D341Med (cell line): Measurements from ENCODE around the gene MYO5A.
"Not testable (repeated sequence)": the region's sequence is repeated elsewhere in the genome, so short reads cannot be mapped to it uniquely, and the experiment has no call there.

Experiments
- DNase-seq: peaks from one replicate; pipeline ENCODE4 v3.0.0; 2012; ENCODE audit warnings: low spot score

MYO5A gene

GRCh38 chr15:52288986-52289385 lies 239.7 kb downstream of the MYO5A start:
- DNase-seq = no peak

DNA sequence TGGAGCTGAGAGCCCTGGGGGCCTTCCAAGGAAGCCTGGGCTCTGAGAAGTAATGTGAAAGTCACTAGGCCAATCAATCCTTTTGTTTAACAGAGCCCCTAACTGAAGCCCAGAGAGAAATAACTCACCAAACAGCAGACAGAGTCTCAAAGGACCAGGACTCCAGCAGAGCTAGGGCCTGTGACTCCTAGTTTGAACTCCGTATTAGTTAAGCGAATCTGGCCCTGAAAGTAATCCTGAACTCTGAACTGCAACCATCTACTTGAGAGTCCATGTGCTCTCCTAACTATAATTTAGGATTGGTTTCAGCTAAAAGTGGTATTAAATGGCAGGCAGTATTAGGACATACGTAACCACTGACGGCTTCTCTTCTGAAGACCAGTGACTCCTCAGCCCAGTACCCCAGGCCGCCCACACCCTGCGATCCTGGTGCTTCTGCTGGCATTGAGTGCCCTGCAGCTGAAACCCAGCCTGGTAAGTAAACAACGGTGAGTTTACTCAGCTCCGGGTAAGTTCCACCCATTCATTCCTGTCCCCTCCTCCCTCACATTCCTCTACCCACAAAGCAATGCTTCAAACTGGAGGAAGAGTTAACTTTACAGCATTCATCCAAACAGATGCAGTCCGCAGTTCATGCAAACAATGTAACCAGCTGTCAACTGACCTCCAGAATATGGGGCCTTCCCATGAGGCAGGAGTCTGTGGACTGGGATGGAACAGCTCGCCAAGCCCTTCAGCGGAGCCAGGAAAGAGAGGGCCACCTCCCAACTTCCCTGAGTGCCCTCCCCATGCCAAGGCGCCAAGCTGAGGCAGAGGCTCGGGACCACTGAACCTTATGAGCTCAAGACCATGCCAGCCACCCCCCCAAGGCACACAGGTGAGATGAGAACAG lies 240.4 kb downstream of the MYO5A start:
- no peak for DNase-seq

DNA sequence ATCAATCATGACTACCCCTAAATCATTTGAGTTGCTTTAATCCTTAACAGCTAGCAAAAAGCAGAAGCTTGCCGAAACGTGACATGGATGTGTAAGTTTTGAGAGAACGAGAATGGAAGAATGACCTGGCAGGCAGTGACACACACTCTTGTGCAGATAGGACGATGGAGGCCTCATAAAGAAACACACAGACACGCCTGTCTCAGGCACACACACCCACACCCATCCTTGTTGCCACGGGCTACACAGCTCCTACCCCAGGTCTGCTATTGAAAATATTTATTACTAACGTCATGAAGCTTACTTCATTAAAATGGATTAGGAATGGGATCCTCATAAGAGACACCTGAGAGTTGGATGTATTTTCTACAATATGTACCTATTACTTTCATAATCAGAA lies 241.6 kb downstream of the MYO5A start:
- no peak for DNase-seq

DNA sequence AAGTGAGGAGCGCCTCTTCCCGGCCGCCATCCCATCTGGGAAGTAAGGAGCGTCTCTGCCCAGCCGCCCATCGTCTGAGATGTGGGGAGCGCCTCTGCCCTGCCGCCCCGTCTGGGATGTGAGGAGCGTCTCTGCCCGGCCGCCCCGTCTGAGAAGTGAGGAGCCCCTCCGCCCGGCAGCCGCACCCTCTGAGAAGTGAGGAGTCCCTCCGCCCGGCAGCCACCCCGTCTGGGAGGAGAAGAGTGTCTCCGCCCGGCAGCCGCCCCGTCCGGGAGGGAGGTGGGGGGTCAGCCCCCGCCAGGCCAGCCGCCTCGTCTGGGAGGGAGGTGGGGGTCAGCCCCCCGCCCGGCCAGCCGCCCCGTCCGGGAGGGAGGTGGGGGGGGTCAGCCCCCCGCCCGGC lies 242.7 kb downstream of the MYO5A start:
- not testable (repeated sequence) for DNase-seq

DNA sequence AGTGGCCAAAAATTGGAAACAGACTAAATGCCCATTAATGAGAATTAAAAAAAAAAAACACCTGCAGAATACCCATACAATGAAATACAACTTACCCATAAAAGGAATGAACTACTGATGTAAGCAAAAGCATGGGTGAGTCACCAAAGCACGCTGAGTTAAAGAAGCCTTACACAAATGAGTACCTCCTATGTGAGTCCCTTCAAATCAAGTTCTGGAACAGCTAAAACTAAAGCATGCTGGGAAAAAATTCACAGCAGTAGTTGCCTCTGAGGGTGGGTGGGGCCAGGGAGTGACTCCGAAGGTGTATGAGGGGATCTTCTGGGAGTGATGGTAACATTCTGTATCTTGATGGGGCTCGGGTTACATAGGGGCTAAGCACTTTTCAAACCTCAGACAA lies 244.5 kb downstream of the MYO5A start:
- no peak for DNase-seq

DNA sequence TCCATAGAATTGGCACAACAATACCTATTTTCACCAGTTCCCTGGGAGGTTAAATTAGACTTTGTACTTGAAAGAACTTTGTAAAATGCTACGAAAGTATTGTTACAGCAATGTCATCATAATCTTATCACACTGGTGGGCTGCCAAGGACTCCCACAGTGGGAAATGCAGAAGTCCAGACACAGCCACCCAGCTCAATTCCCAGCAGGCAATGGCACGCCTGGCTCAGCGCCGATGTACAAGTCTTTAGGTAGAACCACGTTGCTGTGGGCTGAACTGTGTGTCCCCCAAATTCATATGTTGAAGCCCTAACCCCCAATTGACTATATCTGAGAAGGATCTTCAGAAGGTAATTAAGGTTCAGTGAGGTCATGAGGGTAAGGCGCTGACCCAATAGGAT lies 245.4 kb downstream of the MYO5A start:
- DNase-seq = no peak

DNA sequence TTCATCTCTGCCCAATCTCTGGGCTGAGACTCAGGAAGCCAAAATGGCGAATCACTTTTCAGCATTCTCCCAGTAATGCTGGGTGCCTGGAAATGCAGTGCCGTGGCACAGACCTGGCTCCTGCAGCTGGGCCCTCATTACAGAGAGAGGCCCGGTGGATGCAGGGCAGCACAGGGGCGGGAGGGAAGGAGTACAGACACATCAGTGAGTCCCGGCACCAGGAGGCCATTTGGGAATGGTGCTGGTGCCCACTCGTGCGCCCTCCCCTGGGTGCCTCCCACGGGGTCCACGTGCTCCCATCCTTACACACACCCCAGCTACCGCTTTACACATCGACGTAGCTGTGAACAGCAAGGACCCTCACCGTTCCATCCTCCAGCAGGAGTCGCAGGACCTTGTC lies 246.3 kb downstream of the MYO5A start:
- no peak for DNase-seq

- DNase-seq = no peak
These were observed 247.3 kb downstream of the MYO5A start for GRCh38 chr15:52281085-52282035.

GRCh38 chr15:52280326-52281084 lies 248.2 kb downstream of the MYO5A start:
- DNase-seq = no peak

- DNase-seq = no peak
These were observed 249.9 kb downstream of the MYO5A start for GRCh38 chr15:52278636-52279367.

GRCh38 chr15:52278135-52278534 lies 250.5 kb downstream of the MYO5A start:
- DNase-seq = no peak

GRCh38 chr15:52277575-52277974 lies 251.1 kb downstream of the MYO5A start:
- DNase-seq = no peak

GRCh38 chr15:52276256-52276770 lies 252.4 kb downstream of the MYO5A start:
- DNase-seq = no peak

DNA sequence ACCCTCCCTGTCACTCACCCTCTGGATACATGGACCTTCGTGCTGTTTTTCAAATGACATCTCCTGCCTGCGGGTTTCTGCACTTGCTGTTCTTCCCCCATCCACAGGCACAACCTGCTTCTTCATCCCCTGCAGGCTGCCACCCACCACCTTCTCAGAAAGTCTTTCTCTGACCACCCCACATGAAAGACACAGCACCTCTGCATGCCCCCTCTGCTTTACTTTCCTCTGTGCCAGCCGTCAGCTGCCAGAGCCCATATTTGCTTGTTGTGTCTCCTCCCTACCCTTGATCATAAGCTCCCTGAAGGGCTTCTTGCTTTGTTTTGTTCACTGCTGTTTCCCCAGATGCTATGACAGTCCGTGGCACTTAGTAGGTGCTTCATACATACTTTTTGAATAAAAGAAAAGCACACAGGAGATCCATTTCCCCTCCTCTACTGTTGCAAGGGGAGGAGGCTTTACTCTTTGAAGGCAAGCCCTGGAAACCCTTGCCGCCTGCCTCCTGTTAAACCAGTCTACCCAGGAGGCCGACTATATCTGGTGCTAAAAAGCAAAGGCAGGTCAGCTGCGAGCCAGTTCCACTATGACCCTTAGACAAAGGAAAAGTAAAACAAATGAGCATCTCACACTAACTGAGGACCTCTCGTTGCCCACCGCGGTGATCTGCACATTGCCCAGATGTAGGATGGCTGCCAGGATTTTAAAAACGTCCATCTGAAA lies 265.0 kb downstream of the MYO5A start:
- no peak for DNase-seq

GRCh38 chr15:52262364-52262763 lies 266.3 kb downstream of the MYO5A start:
- no peak for DNase-seq

GRCh38 chr15:52261498-52262242 lies 267.0 kb downstream of the MYO5A start:
- no peak for DNase-seq

- no peak for DNase-seq
These were observed 267.7 kb downstream of the MYO5A start for GRCh38 chr15:52261026-52261425.

DNA sequence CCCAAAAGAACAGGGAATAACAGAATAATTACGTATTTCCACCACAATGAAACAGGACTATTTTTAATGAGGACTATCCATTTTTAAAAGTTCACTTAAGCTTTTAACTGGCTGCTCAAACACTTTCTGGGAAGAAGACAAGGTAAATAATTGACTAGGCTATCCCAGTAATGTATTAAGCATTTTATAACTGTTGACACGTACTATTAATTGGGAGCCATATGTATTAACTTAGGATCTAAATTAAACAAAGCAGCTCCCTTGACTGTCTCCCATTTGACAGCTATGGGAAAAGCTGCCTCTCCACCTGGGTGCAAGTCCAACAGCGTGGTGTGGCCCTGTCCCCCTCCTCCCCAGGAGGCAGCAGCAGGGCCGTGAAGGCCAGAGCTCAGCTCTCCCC lies 269.2 kb downstream of the MYO5A start:
- DNase-seq = no peak

- DNase-seq = no peak
These were observed 270.2 kb downstream of the MYO5A start for GRCh38 chr15:52258461-52258860.

GRCh38 chr15:52257734-52258062 lies 271.0 kb downstream of the MYO5A start:
- peak; percentile 84 for DNase-seq
